NOMO-1 treated with dmso at 0.1 percent for 144 hours (cell line): Measurements from ENCODE around the gene CARS1.
A peak's percentile ranks its signal among the peaks of the same experiment; 100 is the strongest.

Experiments used
- DNase-seq: peaks from one replicate; lab custom pipeline; 2025; ENCODE audit not compliant: unreplicated experiment; lab: John Stamatoyannopoulos, UW

The CARS1 gene

DNA sequence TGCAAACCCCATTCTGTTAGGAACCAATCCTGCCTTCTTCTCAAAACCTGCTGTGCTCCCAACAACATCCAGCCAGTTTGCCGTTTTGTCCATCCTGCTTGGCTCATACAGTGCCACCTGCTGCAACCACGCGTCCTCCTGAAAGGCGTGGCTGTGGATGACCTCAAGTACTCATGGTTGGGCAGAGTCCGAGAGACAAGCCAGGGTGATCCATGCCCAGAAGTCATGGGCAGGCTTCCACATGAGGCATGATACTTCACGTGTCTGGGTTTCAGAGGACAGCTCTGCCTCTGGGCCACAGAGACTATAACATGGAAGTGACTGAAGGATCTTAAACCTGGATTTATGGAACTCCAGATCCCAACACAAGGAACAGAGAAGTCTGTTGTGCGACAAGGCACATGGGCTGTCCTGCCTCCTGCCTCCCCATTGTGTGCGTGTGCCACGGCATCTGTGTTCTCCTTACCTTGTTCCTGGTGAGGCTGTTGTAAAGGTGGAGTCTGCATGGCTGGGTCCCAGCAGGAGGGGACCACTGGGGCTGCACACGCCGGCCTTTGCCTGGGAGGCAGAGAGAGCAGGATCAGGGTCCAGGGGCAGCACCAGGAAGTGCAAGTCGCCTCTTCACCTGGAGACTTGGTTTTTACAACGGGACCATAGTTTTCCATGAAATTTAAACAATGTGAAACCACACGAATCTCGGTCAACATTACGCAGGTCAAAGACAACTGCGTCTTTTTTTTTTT lies 15.4 kb downstream of the CARS1 start:
- no peak for DNase-seq

- no peak for DNase-seq
Observed at GRCh38 chr11:3040881-3041280, 16.3 kb downstream of the CARS1 start.

DNA sequence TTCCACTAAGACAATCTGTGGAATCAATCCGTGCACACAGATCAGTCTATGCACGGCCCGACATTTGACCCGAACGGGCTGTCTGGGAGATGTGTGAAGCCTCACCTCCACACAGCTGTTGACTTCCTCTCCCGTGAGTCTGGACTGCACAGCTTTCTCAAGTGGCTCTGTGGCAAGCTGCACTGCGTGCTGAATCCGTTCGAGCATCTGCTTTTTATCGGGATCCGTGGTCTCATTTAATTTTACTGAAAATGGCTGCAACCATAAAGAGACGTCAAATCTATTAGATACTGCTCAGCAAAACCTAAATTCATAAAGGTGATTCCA lies 19.3 kb downstream of the CARS1 start:
- DNase-seq, result no peak

DNA sequence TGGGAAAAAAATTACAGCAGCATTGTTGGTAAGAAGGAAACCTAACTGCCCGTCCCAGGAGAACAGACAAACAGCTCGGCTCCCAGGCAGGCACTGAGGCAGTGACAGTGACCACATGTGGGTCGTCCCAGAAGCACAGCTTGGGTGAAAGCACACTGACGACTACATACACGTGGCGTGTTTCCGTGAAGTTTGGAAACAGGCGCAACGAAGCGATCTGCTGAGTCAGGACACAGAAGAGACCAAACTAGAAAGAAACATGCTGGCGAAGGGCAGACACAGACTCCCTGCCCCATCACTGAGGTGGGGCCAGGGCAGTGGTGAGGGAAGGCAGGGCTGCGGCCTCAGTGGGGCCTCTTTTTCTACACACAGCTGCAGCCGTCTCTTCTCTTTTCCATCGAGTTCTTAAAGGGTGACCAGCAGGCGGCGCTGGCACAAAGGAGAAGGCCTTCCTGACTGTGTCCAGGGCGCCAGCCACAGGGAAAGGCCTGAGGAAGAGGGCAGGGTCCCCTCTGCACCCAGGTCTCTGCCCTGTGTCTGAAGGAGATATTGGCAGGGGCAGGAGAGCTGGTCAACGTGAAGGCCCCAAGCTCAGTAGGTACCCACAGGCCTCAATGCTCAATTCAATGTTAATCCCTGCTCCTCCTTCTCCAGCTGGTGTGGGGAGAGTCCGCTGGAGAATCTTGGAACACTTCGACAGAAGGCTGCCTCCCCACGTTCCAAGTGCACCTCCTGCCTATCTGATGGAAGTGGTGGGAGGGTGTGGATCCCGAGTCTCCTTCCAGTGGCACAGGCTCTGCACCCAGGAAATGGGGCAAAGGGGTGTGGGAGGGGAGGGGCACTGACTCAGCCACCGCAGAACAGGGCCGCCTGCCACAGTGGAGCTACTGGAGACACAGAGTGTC lies 19.9 kb downstream of the CARS1 start:
- peak; percentile 55 for DNase-seq

DNA sequence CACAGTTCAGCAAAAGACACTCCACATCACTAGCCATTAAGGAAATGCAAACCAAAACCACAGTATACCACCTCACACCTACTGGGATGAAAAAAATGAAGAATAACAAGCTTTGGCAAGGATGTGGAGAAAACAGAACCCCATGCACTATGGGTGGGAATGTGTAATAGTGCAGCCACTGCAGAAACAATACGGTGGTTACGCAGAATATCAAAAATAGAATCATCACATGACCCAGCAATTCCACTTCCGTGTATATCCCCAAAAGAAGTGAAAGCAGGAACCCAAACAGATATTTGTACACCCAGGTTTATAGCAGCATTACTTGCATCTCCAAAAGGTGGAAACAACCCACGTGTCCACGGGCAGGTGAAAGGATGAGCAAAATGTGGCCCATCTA lies 20.8 kb downstream of the CARS1 start:
- DNase-seq, result peak; percentile 41

GRCh38 chr11:3035333-3035732 lies 21.9 kb downstream of the CARS1 start:
- DNase-seq, result no peak

DNA sequence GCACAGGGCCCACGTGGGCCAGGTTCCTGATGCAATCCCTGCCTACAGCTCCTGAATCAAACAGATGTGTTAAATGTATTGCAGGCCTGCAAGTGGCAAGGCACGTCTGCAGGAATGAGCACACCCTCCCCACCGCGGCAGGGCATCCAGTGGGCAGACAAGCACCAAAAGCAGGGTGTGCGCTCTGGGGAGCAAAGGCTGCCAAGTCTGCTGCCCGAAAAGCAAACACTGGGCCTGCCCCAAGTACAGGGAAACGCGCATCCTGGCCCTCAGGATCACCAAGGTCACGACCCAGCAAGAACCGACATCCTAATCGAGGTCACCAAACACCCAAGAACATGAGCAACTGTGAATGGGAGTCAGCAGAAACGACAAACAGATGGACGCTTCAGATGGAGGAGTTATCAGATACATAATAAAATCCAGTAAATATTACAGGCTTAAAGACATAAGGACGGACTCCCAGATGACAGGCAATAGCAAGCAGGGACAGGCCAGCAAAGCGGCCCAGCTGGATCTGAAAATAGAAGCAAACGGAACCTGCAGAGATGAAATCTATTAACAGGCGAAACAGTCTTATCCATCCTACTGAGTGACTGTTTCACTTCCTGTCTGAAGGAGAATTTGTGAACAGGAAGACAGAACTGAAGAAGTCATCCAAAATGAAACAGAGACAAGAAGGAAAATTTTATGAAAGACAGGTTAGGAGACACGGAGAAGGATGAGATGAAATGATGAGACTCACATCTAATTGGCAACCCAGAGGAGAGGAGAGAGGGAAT lies 26.7 kb downstream of the CARS1 start:
- DNase-seq, result no peak

- DNase-seq, result no peak
Observed at GRCh38 chr11:3028813-3029212, 28.4 kb downstream of the CARS1 start.

DNA sequence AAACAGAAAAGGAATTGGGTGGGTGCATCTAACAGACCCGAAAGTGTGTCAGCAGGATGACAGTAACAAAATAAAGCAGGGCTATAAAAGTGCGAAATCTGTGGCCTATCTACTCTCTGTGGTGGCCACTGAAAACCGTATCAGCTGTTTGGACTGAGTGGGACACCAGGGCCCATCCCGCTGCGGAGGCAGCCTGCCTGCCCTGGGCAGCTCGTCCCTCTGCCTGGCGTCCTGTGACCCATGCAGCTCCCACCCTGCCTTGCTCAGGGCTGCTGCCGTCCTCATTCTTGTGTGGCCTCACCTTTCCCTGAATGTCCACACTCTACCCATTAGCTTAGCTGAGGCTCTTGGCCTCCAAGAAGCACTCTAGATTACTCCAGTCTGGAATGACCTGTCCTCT lies 30.4 kb downstream of the CARS1 start:
- DNase-seq, result no peak

GRCh38 chr11:3022982-3023381 lies 34.2 kb downstream of the CARS1 start:
- no peak for DNase-seq

DNA sequence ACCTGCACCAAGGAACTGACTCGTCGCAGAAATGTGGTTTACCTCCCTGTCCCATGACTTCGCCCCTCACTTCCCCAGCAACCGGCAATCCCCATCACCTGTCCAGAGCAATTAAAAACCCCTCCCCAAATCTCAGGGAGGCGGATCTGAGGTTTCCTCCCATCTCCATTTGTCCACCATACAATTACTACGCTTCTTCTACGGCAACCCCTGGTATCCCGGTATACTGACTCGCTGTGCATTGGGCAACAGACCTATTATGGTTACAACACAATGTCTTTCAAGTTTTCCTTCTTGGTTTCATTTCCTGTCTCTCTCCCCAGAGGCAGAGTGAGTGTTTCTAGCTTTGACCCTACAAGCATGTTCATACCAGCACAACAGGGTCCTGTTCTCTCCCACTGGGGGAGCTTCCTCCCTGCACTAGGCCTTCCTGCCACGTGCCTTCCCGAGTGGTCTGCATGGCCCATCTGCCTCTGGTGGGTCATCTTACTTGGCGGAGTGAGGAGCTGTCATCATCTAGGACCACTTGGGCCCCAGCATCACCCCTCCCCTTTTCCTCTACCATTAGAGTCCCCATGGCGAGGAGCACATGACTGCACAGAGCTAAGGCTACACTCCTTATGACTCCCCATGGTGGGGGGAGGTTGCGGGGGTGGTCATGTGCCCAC lies 34.8 kb downstream of the CARS1 start:
- DNase-seq, result peak; percentile 71

DNA sequence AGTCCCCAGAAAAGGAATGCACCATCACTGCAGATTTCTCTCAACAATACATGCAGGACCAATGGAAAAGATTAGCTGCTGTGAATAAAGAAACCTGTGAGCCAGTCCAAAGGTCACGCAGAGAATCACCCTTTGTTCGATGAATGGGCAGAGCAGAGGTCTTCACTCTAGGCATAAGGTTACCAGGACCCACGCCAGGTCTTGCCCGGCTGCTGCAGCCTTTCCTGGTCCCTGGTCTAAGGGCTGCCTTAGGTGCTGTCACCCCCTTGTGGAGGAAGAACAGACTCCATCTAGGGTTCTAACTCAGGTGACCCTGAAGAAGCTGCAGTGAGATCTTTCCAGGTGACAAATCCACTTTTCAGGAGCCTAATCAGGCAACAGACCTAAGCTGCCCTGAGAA lies 36.1 kb downstream of the CARS1 start:
- DNase-seq, result no peak

- no peak for DNase-seq
Observed at GRCh38 chr11:3020011-3020410, 37.2 kb downstream of the CARS1 start.

DNA sequence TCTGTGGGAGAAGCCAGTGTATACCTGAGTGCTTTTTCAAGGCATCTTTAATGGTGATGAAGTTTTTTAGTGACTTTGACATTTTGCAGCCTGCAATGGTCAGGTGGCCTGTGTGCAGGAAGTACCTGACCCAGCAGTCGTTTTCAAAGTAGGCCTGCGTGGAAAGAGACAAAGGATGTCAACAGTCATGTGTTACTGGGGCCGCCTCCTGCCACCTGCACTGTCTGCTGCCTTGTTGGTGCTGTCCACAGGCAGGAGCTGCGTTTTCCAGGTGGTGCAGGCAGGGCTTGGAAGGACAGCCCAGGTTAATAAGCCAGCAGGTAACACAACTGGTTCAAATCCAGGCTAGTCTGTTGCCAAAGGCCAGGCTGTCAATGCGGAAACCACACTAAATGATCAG lies 38.6 kb downstream of the CARS1 start:
- DNase-seq, result no peak

GRCh38 chr11:3016861-3017260 lies 40.4 kb downstream of the CARS1 start:
- DNase-seq, result no peak

- no peak for DNase-seq
Observed at GRCh38 chr11:3015796-3016195, 41.4 kb downstream of the CARS1 start.

DNA sequence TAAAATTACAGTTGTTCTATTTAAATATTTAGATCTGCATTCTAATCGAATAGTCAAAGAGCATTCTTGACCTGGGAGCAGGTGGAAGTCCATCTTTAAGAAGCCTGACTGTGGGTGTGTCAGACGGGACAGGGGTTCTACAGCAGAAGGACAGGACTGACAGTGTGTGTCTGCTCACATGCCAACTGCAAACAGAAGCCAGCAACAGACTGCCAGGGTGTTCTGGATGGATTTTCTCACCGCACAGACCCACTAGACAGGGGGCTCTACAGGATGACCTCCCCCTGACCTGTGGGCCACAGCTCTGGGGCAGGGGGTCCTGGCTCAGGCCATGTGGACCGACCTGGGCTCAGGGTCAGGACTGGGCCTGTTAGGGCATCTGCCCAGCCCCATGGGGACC lies 42.3 kb downstream of the CARS1 start:
- DNase-seq, result no peak

- no peak for DNase-seq
Observed at GRCh38 chr11:3014057-3014938, 42.9 kb downstream of the CARS1 start.

DNA sequence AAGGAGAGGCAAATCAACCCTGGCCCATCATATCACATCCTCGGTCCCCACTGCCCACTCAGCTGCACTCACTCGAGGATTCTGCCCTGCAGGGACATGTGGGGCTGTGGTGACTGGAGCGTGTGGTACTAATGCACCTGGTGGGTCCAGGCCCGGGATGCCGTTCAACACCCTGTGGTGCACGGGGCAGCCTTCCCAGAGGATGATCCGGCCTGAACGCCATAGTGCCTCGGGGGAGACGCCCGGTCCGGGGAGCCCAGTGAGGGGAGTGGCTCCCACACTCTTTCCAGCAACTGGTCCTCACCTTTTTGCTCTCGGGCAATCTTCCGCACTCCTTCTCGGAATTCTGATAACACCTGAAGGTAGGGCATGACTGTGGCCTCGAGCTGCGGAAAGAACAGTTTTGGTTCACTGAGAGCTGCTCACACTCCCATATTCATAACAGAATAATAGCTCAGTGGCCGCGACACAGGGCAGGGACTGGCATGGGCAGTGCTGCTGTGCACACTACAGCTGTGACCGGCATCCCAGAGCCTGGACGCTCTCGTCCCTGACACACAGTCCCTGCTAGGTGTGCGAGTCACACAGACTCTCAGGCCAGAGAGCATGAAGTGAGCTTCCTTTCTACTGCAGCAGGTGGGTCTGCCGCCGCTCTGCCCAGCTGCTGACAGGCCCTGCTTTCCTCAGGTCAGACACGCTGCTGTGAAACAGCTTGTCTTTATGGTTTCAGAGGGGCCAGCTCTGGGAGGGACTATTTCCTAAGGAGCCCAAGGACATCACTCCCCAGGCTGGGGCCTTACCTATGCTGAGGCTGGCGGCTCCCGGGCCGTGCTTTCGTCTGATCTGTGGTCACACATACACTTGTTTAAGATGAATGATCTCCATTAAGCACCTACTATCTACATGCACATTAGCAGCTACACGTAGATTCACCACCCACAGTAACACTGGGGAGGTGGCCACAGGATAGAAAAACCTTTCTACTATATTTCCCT lies 45.0 kb downstream of the CARS1 start:
- DNase-seq, result no peak
